RWPE1 (cell line): ENCODE measurements around the gene TRMT61A.

ENCODE experiments used
- CTCF ChIA-PET: fragments of 350-600 bp; sonication (Branson Sonifier 250); formaldehyde crosslinking; extraction: SDS; loops from one replicate; lab custom pipeline; 2021; lab: Yijun Ruan, JAX
- POLR2A ChIA-PET: fragments of 400-600 bp; formaldehyde crosslinking; extraction: SDS; loops from one replicate; lab custom pipeline; 2020; ENCODE audit warnings: antibody characterized with exemption; ENCODE audit not compliant: low non-redundant PET; lab: Yijun Ruan, JAX
- DNase-seq: peaks from one replicate; pipeline ENCODE4 v3.0.0; 2012; ENCODE audit warnings: low spot score
- H3K27ac ChIP-seq: fragments of 450-650 bp; 2 replicates; pipeline ENCODE4 v1.5.1; 2017
- CTCF ChIP-seq: fragments of 450-650 bp; conservative IDR thresholded peaks from 2 replicates; pipeline ENCODE4 v1.5.1; 2017; ENCODE audit warnings: low read depth, mild to moderate bottlenecking

The TRMT61A gene

DNA sequence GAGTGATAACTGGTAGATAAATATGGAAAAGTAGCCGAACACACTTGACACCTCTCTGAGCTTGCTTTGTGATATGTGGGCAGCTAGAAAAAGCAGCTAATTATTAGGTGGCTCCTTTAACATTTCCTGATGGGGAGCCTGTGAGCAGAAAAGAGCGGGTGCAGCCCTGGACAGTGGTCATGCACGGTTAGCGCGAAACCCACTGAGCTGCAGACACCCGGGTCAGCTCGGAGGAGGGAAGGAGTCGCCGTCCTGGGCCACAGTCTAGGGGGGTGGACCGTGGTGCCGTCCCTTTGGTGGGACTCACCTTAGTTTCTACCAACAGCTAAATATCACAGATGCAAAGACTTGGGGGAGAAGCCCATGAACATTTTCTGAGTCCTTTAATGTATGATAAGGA lies 40.4 kb downstream of the TRMT61A start:
- no peak for DNase-seq
- ChIA-PET POLR2A (no interaction called here), CTCF (no interaction called here)
- TF ChIP-seq CTCF, result no peak
- peak overlapping the region; percentile 5; the same call in 1 of the 2 replicates for H3K27ac ChIP-seq

DNA sequence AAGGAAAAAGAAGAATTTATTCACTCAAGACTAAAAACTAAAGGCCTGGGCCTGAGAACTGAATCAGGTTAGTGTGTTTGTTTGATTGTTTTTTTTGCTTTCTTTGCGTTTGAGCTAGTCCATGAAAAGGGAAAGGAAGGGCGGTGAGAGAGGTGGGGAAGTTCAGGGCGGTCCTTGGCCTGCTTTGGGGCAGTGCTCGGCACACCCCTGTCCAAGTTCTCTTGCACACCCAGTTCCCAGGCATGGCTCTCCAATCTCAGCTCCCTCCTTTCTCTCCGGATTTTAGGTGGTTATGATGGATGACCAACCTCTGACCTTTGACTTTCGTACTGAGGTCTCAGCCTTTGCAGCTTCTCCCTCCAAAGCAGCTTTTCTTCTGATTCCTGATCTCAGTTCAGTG lies 45.1 kb downstream of the TRMT61A start:
- POLR2A ChIA-PET, result no interaction called here

GRCh38 chr14:103574707-103575285 lies 45.8 kb downstream of the TRMT61A start:
- POLR2A ChIA-PET, result interaction anchor here (0.5 kb wide), 1 partner anchor 345 kb away, joined by 3 read pairs; no protein-coding TSS in a partner anchor
- H3K27ac ChIP-seq, result peak overlapping the region; percentile 90
- DNase-seq, result no peak
- no peak for TF ChIP-seq CTCF
- CTCF ChIA-PET, result no interaction called here

More for the DNA sequence above, 45.1 kb downstream of the TRMT61A start:
- DNase-seq, result no peak
- H3K27ac ChIP-seq, result peak overlapping the region; percentile 90
- CTCF ChIA-PET, result interaction anchor here (1.0 kb wide), 1 partner anchor 119 kb away, joined by 3 read pairs; no protein-coding TSS in a partner anchor
- no peak for TF ChIP-seq CTCF

- ChIA-PET CTCF (no interaction called here), POLR2A (no interaction called here)
- DNase-seq, result peak; percentile 85
- TF ChIP-seq CTCF, result no peak
- peak overlapping the region; percentile 90 for H3K27ac ChIP-seq
These were observed 47.5 kb downstream of the TRMT61A start for GRCh38 chr14:103576371-103577024.

- peak overlapping the region; percentile 94 for H3K27ac ChIP-seq
- POLR2A ChIA-PET, result interaction anchor here (0.6 kb wide), 1 partner anchor 53 kb away, joined by 3 read pairs; no protein-coding TSS in a partner anchor
- no peak for DNase-seq
- CTCF ChIA-PET, result interaction anchor here (0.6 kb wide), 1 partner anchor 151 kb away, joined by 4 read pairs; no protein-coding TSS in a partner anchor
- TF ChIP-seq CTCF, result no peak
These were observed 49.5 kb downstream of the TRMT61A start for GRCh38 chr14:103578401-103579075.

DNA sequence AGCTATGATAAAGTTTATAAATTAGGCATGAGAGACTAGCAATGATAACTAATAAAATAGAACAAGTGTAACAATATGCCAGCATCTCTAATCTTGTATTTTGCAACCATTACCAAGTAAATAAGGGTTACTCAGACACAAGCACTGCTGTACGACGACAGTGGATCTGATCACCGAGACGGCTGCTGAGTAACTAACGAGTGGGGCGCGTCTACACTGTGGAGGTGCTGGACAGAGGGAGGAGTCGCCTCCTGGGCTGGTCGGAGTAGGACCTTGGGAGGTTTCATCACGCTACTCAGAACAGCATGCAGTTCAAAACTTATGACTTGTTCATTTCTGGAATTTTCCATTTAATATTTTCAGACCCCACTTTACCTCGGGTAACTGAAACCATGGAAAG lies 52.2 kb downstream of the TRMT61A start:
- no peak for DNase-seq
- peak overlapping the region; percentile 94 for H3K27ac ChIP-seq
- no peak for TF ChIP-seq CTCF
- POLR2A ChIA-PET, result no interaction called here
- CTCF ChIA-PET, result no interaction called here
